IPS DF 19.7 (cell line): ENCODE measurements around the gene PSD4.
A peak's percentile ranks its signal among the peaks of the same experiment; 100 is the strongest.

Experiments
- DNase-seq: peaks from one replicate; pipeline ENCODE4 v3.0.0-alpha.2; 2013; ENCODE audit warnings: low read depth, low spot score

Gene PSD4

DNA sequence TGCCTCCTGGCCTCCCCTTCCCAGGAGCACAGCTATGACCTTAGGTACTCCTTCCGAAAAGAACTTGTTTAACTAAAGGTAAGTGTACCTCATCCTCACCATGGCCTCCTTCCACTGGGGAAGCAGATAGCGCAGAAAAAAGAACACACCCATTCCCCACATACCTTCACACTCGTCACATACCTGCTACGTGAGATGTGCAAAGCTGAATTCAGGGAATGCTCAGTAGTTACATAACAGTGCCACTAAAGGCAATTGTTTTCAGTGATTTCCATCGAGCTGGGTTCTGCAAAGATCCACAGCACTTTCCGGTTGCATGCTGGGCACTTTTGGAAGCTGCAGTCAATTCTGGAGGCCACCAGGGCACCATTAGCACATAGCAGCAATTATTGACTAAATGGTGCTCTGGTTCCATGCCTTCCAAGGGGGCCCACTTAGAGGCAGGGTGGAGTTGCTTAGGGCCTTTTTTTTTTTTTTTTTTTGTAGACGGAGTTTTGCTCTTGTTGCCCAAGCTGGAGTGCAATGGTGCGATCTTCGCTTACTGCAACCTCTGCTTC is 63.9 kb downstream of the PSD4 start:
- DNase-seq: no peak

DNA sequence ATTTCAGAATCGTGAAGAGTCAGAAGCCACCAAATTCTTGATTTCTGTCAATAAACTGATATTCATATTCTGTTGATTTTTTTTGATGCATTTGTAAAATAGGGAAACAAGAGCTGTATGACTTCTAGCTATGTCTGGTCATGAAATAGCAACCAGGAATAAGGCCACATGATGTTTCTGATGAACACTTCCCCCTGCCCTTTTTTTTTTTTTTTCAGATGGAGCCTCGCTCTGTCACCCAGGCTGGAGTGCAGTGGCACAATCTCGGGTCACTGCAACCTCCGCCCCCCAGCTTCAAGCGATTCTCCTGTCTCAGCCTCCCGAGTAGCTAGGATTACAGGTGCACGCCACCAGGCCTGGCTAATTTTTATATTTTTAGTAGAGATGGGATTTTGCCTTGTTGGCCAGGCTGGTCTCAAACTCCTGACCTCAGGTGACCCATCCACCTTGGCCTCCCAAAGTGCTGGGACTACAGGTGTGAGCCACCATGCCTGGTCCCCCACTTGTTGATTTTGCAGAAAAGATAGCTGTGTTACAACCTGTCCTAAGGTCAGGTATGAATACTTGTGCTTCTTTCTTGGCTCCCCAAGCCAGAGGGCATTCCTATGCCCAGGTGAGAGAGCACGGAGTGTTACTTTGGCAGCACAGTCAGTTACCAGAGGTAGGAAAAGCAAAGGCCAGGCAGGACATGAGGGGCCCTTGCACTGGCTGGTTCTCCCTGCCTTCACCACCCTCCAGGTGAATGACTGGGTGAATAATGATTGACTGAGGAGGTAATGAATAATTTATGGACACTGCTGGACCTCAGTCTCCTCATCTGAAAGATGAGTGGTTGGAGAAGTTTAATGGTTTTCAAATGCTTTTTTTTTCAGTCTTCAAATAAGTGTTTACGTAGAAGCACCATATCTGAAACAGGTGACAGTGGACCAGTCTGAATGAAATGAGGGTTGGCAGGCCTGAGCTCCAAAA is 65.4 kb downstream of the PSD4 start:
- no peak for DNase-seq

DNA sequence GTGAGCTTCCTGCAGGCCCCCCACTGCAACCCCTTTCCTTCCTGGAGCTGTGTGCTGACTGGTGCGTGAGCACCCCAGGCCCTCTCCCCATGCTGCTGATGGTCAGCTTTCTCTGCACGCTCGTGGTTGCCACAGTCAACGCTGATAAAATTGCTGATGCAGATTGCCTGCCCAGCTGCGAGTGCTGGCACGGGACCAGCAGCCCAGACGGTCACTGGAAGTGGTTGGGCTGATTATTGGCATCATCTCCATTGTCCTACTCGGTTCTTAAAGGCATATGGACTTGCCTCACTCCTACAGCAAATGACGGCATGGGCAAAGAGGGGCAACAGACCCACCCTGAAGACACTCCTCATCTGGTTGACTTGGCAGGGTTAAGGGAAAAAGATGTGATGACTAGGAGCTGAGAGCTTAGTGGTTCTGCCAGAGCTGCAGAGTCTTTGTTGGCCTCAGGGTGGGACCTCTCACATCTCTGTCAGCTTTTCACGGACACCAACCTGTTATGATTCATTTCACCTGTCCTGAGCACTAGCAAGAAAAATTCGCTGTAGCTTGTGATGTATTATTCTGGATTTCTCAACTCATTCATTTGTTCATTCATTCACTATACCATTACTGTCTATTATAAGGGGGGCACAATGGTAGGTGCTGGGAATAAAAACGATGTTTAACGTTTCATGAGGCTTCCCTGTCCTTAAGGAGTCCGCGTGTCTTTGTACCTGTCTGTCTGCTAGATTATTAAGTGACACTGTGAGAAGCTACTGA is 66.6 kb downstream of the PSD4 start:
- DNase-seq: no peak

DNA sequence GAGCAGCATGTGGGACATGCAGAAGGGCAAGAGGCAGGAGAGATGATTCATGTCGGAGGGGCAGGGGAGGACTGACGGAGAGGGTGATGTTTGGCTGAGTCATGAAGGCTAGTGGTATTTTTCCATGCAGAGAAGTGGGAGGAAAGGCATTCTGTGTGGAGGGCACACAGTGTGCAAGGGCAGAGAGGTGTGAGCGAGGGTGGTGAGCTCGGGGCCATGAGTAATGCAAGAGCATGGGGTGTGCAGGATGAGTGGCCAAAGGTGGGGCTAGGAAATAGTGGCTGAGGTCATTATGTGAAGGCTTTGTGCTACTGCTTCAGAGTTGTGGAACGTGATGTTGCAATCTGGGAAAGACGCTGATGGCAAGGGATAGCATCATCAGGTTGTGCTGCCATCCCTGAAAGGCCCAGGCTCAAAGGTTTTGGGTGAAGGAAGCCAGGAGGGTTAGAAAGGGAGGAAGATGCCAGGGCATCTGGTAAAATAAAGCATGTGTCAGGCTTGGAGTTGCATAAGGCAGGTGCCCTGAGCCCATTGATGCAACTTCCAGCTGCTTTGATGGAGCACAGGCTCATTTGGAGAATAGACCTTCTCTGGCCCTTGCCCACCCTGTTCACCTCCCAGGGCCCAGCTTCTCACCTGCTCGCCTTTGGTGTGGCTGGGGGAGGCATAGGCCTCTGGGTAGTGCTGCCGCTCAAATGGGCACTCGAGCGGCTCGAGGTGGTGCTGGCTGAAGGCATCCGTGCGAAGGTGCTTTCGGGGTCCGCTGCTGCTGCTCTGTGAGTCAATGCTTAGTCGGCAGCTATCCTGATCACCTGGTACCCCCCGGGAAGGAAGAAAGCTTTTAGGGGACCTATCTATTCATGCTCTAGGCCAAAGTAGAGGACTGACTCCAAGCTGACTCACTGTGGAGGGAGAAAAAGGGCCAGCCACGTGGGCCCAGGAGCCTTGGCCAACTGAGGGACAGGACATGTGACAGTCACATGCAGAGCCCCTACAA is 67.4 kb downstream of the PSD4 start:
- no peak for DNase-seq

DNA sequence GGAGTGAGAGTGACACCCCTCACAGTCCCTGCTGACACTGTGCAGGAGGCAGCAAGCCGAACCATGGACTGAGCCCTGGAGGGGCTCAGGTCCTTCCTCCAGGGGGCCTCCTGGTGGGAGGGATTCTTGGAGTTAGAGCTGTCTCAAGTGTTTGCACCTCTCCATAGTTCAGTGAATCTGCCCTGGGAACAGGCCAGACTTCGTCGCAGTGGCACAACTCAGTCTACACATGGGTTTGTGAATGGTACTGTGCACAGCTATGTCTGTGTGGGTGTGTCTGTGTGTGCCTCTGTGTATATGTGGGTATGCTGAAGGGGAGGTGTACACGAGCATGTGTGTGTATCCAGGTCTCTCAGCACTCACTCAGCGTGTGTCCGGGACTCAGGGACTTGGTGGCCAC is 68.6 kb downstream of the PSD4 start:
- DNase-seq: no peak

DNA sequence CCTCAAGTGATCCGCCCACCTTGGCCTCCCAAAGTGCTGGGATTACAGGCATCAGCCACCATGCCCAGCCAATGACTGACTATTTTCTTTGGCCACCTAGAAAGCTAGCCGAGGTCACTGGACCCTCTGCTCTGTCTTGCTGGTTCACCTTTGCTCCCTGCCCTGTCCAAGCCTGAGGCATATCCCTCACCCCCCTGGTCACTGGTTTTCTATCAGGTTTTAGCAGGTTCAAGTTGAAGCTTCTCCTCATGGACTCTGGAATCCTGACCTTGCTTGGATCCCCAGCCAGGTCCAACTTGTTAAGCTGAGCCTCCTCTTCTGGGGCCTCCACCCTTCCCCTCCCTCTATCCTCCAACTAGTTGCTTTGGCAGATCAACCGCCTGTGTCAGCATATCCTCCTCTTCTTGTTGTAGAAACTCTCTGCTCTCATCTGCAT is 71.5 kb downstream of the PSD4 start:
- no peak for DNase-seq

DNA sequence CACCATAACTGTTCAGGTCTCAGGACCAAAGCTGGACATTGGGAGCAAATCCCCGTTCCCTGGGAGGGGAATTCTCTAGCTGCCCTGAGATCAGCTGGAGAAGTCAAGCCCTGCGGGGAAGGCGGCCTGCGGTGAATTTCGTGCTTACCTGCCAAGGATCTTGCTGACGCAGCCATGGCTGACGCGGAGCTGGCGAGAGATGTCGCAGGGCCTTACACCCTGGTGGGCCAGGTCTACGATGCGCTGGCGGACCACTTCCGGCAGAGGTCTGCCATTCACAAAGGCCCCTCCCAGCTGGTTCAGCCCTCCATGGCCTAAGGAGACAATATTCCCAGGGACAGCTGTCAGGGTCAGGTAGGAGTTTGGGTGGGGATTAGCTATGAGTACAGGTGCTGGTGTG is 72.8 kb downstream of the PSD4 start:
- no peak for DNase-seq

DNA sequence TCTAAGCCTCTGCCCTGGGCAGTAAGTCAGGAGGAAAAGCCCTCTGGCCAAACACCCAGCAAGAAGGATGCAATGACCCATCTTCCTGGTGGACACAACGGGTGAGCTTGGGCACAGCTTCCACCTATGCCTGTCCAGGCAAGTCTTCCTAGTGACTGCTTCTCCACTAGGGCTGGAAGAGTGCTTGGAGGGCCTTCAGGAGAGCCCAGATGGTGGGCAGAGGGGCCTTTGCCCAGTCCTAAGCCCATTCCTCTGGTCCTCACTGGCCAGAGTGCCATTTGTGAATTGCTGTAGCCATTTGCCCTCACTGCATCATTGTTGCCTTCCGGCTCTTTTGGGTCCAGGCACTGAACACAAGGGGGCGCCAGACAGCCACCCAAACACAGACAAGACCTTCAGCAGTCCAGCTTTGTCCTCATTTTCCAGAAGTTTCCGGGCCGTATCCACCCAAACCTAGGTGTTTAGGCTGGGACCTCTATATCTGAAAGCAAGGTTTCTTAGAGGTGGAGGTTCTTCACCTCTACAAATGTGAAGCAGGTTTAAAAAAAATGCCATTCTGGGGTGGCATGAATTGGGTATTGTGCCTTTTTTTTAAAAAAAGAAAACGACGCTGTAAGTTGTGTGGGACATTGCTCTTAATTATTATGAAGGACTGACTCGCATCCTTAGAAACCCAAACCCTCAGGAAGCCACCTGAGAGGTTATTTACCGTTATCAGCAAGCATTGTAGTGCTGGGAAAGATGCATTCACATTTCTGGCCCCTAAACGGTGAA is 75.4 kb downstream of the PSD4 start:
- peak; percentile 15 for DNase-seq

DNA sequence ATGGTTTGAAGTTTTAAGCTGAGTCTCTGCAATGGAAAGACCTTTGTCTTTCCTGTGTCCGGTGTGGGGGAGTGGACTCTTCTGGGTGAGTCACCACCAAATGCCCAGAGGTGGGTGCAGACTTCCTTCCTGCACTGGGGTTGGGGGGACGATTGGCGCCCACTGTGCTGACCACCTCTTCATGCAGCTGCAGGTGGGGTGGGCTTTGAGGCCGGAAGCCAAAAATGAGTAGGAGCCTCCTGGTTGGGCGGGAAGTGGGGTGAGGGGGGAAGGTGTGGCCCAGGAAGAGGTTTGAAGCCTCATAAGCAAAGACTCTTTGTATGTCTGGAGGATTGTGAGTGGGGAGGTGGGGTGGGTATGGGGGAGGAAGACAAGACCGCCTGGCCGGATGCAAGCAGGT is 77.3 kb downstream of the PSD4 start:
- no peak for DNase-seq

DNA sequence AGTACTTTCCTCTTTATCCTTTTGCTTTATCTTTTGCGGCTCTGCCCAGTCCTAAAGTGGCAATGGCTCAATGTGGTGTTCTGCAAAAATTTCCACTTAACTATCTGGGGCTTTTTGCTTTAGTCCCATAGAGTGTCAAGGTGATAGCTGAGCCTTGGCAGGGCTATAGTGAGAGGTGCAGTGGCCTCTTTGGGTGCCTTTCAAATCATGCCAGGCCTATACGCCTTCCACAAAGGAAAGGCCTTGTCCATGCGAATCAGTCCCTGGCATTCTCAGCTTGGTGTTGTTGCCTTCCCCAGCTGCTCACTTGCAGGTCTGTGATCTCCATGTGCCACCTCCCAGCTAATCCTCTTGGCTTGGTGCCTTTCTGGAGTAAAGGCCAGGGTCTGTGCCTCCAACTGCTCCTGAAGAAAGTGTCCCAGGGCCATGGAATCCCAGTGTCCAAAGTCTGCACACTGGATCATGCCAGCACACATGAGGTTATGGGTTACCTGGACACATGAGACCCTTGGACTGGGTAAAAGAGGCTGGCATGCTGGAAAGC is 78.3 kb downstream of the PSD4 start:
- no peak for DNase-seq

DNA sequence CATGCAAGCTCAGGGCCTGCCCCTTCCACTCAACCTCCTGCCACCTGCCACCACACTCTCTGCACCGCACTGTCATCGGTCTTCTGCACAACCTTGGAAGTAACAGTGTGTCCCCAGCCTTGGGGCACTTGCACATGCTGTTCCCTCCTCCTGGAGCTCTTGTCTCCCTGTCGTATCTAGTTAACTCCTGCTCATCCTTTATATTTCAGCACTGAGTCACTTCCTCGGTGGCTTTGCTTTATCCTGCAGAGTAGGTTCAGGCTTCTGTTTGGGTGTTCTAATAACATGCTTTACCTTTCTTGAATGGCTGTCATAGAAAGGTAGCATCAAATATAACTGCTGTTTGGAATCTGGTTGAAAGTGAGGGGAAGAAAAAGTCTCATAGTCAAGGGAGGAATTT is 79.7 kb downstream of the PSD4 start:
- DNase-seq: no peak

DNA sequence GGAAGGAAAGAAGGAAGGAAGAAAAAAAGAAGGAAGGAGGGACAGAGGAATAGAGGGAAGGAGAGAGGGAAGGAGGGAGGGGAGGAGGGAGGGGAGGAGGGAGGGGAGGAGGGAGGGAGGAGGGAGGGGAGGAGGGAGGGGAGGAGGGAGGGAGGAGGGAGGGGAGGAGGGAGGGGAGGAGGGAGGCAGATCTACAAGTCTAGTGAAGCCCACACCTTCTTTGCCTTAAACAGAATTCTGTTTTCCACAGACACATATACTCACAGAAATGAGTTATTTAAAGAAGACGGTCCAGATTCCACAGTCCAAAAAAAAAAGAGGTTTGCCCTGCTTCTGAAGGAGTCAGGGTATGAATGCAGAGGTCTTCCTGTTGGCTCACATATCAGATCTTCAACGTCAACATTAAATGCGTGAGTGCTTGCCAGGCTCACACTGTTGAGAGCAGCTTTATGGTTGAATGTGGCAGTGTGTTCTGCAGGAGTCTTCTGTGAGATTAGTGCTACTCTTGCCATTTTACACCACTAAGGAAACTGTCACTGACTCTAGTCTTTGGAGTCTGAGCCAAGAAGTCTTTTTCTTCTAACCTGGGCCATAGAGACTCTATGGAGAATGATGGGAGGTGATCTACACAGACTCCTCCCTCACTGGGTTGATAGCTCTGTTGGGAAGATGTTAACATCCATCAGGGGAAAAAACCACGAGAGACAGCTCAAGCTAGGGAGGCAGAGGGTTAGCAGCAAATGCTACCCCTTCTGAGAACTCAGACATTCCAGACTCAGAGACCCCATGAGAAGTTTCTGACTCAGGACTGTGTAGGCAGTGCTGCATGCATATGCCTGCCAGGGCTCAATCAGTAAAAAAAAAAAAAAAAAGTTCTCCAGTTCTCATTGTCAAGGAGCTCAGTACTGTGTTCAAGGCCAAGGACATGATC is 81.6 kb downstream of the PSD4 start:
- DNase-seq: no peak

DNA sequence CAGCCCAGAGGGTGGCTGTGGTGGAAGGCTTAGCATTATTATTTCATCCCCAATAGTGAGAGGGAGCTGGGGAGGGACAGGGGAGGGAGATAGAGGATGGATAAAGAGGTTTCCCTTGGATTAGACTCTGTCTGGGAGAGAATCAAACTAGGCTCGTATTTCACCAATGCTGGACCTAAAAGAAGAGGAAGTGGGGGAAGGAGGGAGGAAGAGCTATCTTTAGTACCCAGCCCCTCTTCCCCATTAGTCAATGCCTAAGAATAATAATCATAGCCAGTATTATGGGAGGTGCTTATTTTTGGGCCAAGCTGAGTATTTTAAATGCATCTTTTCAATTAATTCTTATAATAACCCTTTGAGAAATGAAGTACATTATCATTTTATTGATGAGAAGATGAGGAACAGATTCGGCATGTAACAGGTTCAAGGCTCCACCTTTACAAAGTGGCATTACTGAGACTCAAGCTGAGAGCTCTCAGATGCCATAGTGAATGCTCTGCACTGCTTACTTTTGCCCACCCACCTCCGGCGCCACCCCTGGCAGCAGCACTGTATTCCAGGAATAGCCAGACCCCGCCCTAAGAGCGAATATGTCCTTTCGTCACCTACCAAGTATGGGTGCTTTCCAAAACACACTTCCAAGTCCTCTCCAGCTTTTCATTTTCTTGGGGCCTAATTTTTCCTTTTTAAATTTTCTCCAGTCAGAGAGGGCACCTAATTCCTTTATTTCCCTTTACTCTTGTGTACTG is 83.9 kb downstream of the PSD4 start:
- DNase-seq: no peak

DNA sequence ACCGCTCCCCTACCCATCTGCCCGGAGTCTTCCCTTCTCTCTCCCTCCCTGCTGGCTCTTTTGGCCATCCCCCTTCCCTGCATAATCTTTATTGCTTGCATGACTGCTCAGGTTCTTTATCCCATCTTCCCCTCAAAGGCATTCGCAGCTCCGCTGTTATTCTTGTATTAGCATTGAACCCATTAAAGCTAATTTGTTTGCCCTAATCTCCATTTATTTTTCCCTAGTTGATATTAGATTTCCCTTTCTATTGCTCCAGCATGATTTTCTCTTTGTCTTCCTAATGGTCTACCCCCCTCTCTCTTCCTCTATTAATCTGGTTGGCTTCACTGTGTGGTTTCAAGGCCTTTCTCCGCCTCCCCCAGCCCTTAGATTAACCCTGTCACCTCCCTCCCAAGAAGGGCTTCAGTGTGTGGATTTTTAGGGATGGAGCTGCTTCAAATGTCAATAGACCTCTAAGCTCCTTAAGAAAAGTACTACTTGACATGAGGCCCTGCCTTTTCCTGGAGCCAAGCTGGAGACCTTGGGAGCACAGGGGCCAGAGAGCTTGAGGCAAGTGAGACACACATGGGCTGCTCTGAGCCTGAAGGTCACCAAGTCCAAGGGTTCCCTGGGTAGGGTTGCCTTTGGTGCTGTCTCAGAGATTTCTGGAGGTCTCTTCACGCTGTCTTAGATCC is 84.8 kb downstream of the PSD4 start:
- no peak for DNase-seq
